Gastrocnemius medialis (tissue), 4 donors: Measurements from ENCODE around the gene B4GALT1.

Experiments
- CTCF ChIP-seq, 5 experiments: fragments of 450-650 bp in 3 of 5; fragments of 200-600 bp in 2 of 5; sonication (generic) in 2 of 5; IDR thresholded peaks in 4 of 5; conservative IDR thresholded peaks in 1 of 5; 1 replicate in 4 of 5; 2 replicates in 1 of 5; pipeline ENCODE4 v1.5.1; 2016 to 2019; ENCODE audit warnings: antibody characterized with exemption in 5 of 5, mild to moderate bottlenecking in 3 of 5, moderate library complexity in 3 of 5
- POLR2A ChIP-seq, 2 donors: fragments of 450-650 bp; IDR thresholded peaks; one replicate each; pipeline ENCODE4 v1.6.1; 2017; ENCODE audit warnings: antibody characterized with exemption in 2 of 2, mild to moderate bottlenecking in 2 of 2, moderate library complexity in 2 of 2

GRCh38 chr9:33180526-33181184 is 13.5 kb upstream of the B4GALT1 start:
- TF ChIP-seq POLR2A (IDR thresholded peaks at IDR 0.05): no peak
- TF ChIP-seq CTCF (IDR thresholded peaks at IDR 0.05 in 4 of 5, conservative IDR thresholded peaks at IDR 0.05 in 1 of 5): no peak
